ENCODE data around the gene AIMP2.

Gene AIMP2

GRCh38 chr7:6015917-6016652 lies 7.0 kb downstream of the AIMP2 start:
- peaks cover 19% of the 10 kb centered on the region for H3K4me1 Mint-ChIP-seq (ENCODE audit: low read depth)
- no peaks in the 10 kb centered on the region for H3K9me3 Mint-ChIP-seq (ENCODE audit: low read depth)
- no peaks in the 10 kb centered on the region for H3K27me3 Mint-ChIP-seq
- no peak overlapping the region for H3K4me3 Mint-ChIP-seq
- H3K27ac Mint-ChIP-seq: no peak overlapping the region
- H3K36me3 Mint-ChIP-seq: peaks cover 7% of the 10 kb centered on the region

- Mint-ChIP-seq H3K4me1 (ENCODE audit: low read depth) (peaks cover 14% of the 10 kb centered on the region), H3K9me3 (ENCODE audit: low read depth) (no peaks in the 10 kb centered on the region), H3K27ac (no peak overlapping the region), H3K27me3 (no peaks in the 10 kb centered on the region), H3K36me3 (peaks cover 7% of the 10 kb centered on the region), H3K4me3 (no peak overlapping the region)
These were observed 7.5 kb downstream of the AIMP2 start for GRCh38 chr7:6016653-6016966.

DNA sequence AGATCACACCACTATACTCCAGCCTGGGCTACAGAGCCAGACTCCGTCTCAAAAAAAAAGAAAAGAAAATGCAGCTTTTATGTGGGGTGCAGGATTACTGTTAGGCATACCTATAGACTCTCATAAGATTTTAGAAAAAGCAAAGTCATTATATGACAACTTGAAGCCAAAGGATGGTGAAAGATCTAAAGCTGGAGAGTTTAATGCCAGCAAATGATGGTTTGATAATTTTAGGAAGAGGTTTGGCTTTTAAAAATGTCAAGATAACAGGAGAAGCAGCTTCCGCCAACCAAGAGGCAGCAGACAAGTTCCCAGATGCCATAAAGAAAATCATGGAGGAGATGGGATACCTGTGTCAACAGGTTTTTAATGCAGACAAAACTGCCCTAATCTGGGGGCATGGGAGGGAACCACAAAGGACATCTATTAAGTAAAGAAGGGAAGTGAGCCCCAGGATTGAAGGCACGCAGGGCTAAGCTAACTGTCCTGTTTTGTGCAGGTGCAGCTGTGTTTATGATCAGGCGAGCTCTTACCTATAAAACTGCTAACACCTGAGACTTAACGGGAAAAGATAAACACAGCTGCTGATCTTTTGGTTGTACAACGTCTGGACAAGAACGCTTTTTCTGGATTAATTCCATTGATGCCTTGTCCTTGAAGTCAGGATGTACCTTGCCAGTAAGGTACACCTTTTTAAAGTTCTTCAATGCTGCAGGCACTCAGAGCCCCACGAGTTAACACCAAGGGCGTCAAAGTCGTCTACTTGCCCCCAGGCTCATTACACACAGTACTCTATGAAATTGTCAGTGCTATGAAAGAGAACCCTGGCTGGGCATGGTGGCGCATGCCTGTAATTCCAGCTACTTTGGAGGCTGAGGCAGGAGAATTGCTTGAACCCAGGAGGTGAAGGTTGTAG lies 11.6 kb downstream of the AIMP2 start:
- peak overlapping the region; percentile 23 for H3K27ac Mint-ChIP-seq
- no peaks in the 10 kb centered on the region for H3K27me3 Mint-ChIP-seq
- no peak overlapping the region for H3K4me3 Mint-ChIP-seq
- H3K9me3 Mint-ChIP-seq (ENCODE audit: low read depth): no peaks in the 10 kb centered on the region
- H3K36me3 Mint-ChIP-seq: peaks cover 8% of the 10 kb centered on the region
- peaks cover under 1% of the 10 kb centered on the region for H3K4me1 Mint-ChIP-seq (ENCODE audit: low read depth)

- H3K4me1 Mint-ChIP-seq (ENCODE audit: low read depth): peaks cover 19% of the 10 kb centered on the region
- no peaks in the 10 kb centered on the region for H3K9me3 Mint-ChIP-seq (ENCODE audit: low read depth)
- no peak overlapping the region for H3K27ac Mint-ChIP-seq
- no peaks in the 10 kb centered on the region for H3K27me3 Mint-ChIP-seq
- H3K36me3 Mint-ChIP-seq: peaks cover 8% of the 10 kb centered on the region
- no peak overlapping the region for H3K4me3 Mint-ChIP-seq
These were observed 13.6 kb downstream of the AIMP2 start for GRCh38 chr7:6022707-6023106.

DNA sequence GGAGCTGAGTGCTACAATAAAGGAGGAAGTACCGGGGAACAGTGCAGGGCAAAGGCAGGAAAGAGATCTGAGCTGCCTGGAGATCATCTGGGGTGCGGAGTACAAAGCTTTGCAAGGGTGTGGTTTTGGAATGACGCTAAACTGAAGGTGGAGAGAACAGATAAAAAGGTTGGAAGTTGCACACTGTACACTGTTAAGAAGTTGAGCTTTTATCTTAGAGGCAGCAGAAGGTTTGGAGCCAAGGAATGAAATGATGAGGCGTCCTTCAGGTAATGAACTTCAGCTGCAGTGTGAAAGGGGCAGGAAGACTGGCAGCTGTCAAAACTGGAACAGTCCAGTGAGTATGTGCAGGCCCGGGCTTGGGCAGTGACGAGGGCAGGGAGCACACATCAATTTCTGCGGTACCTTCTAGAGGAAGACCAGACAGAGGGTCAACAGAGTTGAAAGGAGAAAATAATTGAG lies 14.9 kb downstream of the AIMP2 start:
- H3K27me3 Mint-ChIP-seq: no peaks in the 10 kb centered on the region
- H3K9me3 Mint-ChIP-seq (ENCODE audit: low read depth): no peaks in the 10 kb centered on the region
- H3K36me3 Mint-ChIP-seq: peaks cover 9% of the 10 kb centered on the region
- H3K4me3 Mint-ChIP-seq: no peak overlapping the region
- peak overlapping the region; percentile 29 for H3K27ac Mint-ChIP-seq
- H3K4me1 Mint-ChIP-seq (ENCODE audit: low read depth): peaks cover 21% of the 10 kb centered on the region

- peak overlapping the region; percentile 75 for H3K4me3 Mint-ChIP-seq
These were observed 17.1 kb downstream of the AIMP2 start for GRCh38 chr7:6026011-6026819.

DNA sequence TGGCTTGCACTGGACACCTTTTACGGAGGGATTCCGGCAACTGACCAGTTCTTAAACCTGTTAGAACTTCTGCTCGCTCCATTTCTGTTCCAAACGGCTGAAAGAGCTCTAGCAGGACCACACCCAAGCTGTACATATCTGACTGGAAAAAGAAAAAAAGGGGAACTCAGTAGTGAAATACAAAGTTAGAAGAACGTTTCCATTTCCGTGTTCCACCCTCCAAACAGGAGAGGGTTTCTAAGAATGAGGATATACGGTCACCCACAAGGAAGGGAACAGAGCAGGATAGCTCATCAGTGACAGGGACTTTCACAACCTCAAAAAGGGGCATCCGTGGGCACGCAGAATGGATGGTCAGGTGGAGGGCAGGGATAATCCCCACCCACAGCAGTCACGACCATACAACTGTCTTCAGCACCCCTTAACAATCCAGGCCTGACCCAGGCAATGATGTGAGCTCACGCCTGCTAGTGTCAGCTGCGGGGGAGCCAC lies 17.8 kb downstream of the AIMP2 start:
- H3K9me3 Mint-ChIP-seq (ENCODE audit: low read depth): no peaks in the 10 kb centered on the region
- peak overlapping the region; percentile 75 for H3K4me3 Mint-ChIP-seq
- peaks cover 6% of the 10 kb centered on the region for H3K36me3 Mint-ChIP-seq
- peaks cover 24% of the 10 kb centered on the region for H3K4me1 Mint-ChIP-seq (ENCODE audit: low read depth)
- H3K27me3 Mint-ChIP-seq: no peaks in the 10 kb centered on the region
- H3K27ac Mint-ChIP-seq: peak overlapping the region; percentile 78

More at GRCh38 chr7:6026011-6026819, 17.1 kb downstream of the AIMP2 start:
- Mint-ChIP-seq H3K27ac (peak overlapping the region; percentile 78), H3K4me1 (ENCODE audit: low read depth) (peaks cover 23% of the 10 kb centered on the region), H3K27me3 (no peaks in the 10 kb centered on the region), H3K9me3 (ENCODE audit: low read depth) (no peaks in the 10 kb centered on the region), H3K36me3 (peaks cover 8% of the 10 kb centered on the region)

GRCh38 chr7:6027806-6028365 lies 18.8 kb downstream of the AIMP2 start:
- H3K27ac Mint-ChIP-seq: peak overlapping the region; percentile 50
- no peaks in the 10 kb centered on the region for H3K27me3 Mint-ChIP-seq
- no peaks in the 10 kb centered on the region for H3K9me3 Mint-ChIP-seq (ENCODE audit: low read depth)
- peaks cover 24% of the 10 kb centered on the region for H3K4me1 Mint-ChIP-seq (ENCODE audit: low read depth)
- peaks cover 5% of the 10 kb centered on the region for H3K36me3 Mint-ChIP-seq
- no peak overlapping the region for H3K4me3 Mint-ChIP-seq

- H3K36me3 Mint-ChIP-seq: peaks cover 5% of the 10 kb centered on the region
- peaks cover 24% of the 10 kb centered on the region for H3K4me1 Mint-ChIP-seq (ENCODE audit: low read depth)
- H3K4me3 Mint-ChIP-seq: no peak overlapping the region
- no peak overlapping the region for H3K27ac Mint-ChIP-seq
- no peaks in the 10 kb centered on the region for H3K9me3 Mint-ChIP-seq (ENCODE audit: low read depth)
- H3K27me3 Mint-ChIP-seq: no peaks in the 10 kb centered on the region
These were observed 19.5 kb downstream of the AIMP2 start for GRCh38 chr7:6028563-6028962.

GRCh38 chr7:6030988-6031387 lies 21.9 kb downstream of the AIMP2 start, which contains the start of gene ANKRD61:
Gene ANKRD61 (plus strand): TSS chr7:6031376. CDS start chr7:6031376, 0 bp downstream.
- no peaks in the 10 kb centered on the region for H3K27me3 Mint-ChIP-seq

GRCh38 chr7:6031567-6031966 lies 22.5 kb downstream of the AIMP2 start:
- peak overlapping the region; percentile 41 for H3K27ac Mint-ChIP-seq
- H3K4me3 Mint-ChIP-seq: no peak overlapping the region
- H3K36me3 Mint-ChIP-seq: peaks cover 2% of the 10 kb centered on the region

More at GRCh38 chr7:6030988-6031387, 21.9 kb downstream of the AIMP2 start, which contains the start of gene ANKRD61:
- Mint-ChIP-seq H3K9me3 (ENCODE audit: low read depth) (no peaks in the 10 kb centered on the region), H3K4me3 (no peak within 1 kb of the TSS), H3K4me1 (ENCODE audit: low read depth) (peaks cover 20% of the 10 kb centered on the region), H3K36me3 (peaks cover 2% of the 10 kb centered on the region), H3K27ac (peak within 1 kb of the TSS; percentile 41)

DNA sequence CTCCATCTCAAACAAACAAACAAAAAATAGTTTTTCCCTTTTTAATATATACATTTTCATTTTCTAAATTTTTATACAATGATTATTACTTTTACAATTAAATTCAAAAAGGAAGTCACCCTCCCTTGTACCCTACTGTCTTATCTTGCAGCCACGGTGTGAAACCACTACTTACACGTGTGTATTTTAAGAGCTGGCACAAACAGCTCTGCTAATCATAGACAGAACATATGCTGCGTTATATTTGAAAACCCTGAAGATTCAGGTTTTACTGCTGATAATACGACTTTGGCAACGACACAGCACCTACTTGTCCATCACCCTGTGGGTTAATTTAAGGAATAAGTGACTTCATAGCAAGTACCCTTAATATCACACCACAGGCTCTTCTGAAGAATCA lies 23.1 kb downstream of the AIMP2 start:
- Mint-ChIP-seq H3K4me1 (ENCODE audit: low read depth) (peaks cover 9% of the 10 kb centered on the region), H3K9me3 (ENCODE audit: low read depth) (no peaks in the 10 kb centered on the region), H3K27ac (no peak overlapping the region), H3K27me3 (no peaks in the 10 kb centered on the region), H3K4me3 (no peak overlapping the region), H3K36me3 (peaks cover 2% of the 10 kb centered on the region)

More at GRCh38 chr7:6031567-6031966, 22.5 kb downstream of the AIMP2 start:
- Mint-ChIP-seq H3K9me3 (ENCODE audit: low read depth) (no peaks in the 10 kb centered on the region), H3K4me1 (ENCODE audit: low read depth) (peaks cover 15% of the 10 kb centered on the region), H3K27me3 (no peaks in the 10 kb centered on the region)

DNA sequence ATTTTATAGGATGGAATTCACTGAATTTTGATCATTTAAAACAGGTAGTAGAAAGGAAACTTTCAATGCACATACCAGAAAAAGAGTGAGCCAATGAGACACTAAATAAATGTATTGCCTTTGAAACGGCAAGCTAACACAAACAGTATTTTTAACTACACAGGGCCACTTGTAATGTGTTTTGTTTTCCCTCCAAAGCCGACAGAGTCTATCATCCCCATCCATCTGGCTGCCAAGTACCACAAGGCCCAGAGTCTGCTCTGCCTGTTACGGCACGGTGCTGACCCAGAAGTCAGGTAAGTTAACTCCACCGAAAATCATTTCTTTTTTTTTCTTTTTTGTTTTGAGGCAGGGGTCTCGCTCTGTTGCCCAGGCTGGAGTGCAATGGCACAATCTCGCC lies 23.6 kb downstream of the AIMP2 start:
- H3K4me3 Mint-ChIP-seq: no peak overlapping the region
- no peak overlapping the region for H3K27ac Mint-ChIP-seq
- H3K27me3 Mint-ChIP-seq: no peaks in the 10 kb centered on the region
- H3K9me3 Mint-ChIP-seq (ENCODE audit: low read depth): no peaks in the 10 kb centered on the region
- peaks cover 2% of the 10 kb centered on the region for H3K36me3 Mint-ChIP-seq
- peaks cover 5% of the 10 kb centered on the region for H3K4me1 Mint-ChIP-seq (ENCODE audit: low read depth)

DNA sequence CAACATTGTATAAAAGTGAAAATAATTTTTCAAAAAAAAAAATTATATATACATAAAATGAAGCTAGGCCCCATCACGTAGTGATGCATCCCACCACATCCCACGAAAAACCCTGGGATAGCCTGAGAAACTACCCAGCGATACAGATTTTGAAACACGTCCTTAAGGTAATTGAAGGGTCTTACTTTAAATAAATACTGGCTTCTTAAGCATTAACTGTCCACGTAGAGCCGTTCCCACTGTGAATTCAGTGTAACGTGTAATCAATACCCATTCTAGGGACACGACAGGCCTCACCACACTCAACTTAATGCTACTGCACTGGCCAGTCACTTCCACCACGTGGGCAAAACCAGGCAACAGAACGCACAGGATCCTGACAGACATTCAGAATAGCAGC lies 26.1 kb downstream of the AIMP2 start:
- Mint-ChIP-seq H3K4me3 (no peak overlapping the region), H3K27me3 (no peaks in the 10 kb centered on the region), H3K4me1 (ENCODE audit: low read depth) (peaks cover 3% of the 10 kb centered on the region), H3K9me3 (ENCODE audit: low read depth) (no peaks in the 10 kb centered on the region), H3K36me3 (peaks cover 2% of the 10 kb centered on the region), H3K27ac (no peak overlapping the region)
